ENCODE results near the gene MTCL3.

The MTCL3 gene

GRCh38 chr6:127515794-127516661 is 3.1 kb downstream of the MTCL3 start (continued):
- no peak for TF ChIP-seq MXI1 (IDR thresholded peaks at IDR 0.05; ENCODE audit: borderline replicate concordance, low read depth, low read length)
- no peak; the same call in 1 of the 2 replicates for TF ChIP-seq ZFP37 (CRISPR knock-in tag; IDR thresholded peaks at IDR 0.05; ENCODE audit: borderline replicate concordance)
- no peak for TF ChIP-seq ZFX (CRISPR knock-in tag; IDR thresholded peaks at IDR 0.05; ENCODE audit: low read depth)
- TF ChIP-seq CAMTA2 (CRISPR knock-in tag; IDR thresholded peaks at IDR 0.05; ENCODE audit: borderline replicate concordance): 0 out of 2 replicates have a peak, but pooled peaks have one; percentile 75
- no peak for TF ChIP-seq NFYC (CRISPR knock-in tag; IDR thresholded peaks at IDR 0.05)
- TF ChIP-seq ZSCAN25 (CRISPR knock-in tag; IDR thresholded peaks at IDR 0.05): 0 out of 2 replicates have a peak, but pooled peaks have one; percentile 33
- TF ChIP-seq ZNF589 (CRISPR knock-in tag; conservative IDR thresholded peaks at IDR 0.05): peak; percentile 62; the same call in 1 of the 2 replicates
- peak; percentile 63; the same call in 1 of the 2 replicates for TF ChIP-seq SNAPC2 (CRISPR knock-in tag; IDR thresholded peaks at IDR 0.05)
- no peak for TF ChIP-seq CTCF (CRISPR knock-in tag; IDR thresholded peaks at IDR 0.05)
- TF ChIP-seq PATZ1 (CRISPR knock-in tag; IDR thresholded peaks at IDR 0.05): peak; percentile 70
- TF ChIP-seq E2F5 (CRISPR knock-in tag; conservative IDR thresholded peaks at IDR 0.05): peak; percentile 55; the same call in 1 of the 2 replicates
- no peak for TF ChIP-seq ZNF546 (CRISPR knock-in tag; conservative IDR thresholded peaks at IDR 0.05)
- peak; percentile 83 for TF ChIP-seq WIZ (CRISPR knock-in tag; IDR thresholded peaks at IDR 0.05)
- TF ChIP-seq ZNF619 (CRISPR knock-in tag; IDR thresholded peaks at IDR 0.05): no peak
- TF ChIP-seq ZNF670 (CRISPR knock-in tag; IDR thresholded peaks at IDR 0.05; ENCODE audit: borderline replicate concordance): peak; percentile 81; the same call in 1 of the 2 replicates
- peak; percentile 62; the same call in 1 of the 2 replicates for TF ChIP-seq HOXD1 (CRISPR knock-in tag; IDR thresholded peaks at IDR 0.05)
- TF ChIP-seq HDAC1 (CRISPR knock-in tag; IDR thresholded peaks at IDR 0.05): peak; percentile 60
- no peak for TF ChIP-seq AHR (CRISPR knock-in tag; IDR thresholded peaks at IDR 0.05)
- TF ChIP-seq PLRG1 (conservative IDR thresholded peaks at IDR 0.05): no peak
- TF ChIP-seq TSC22D2 (CRISPR knock-in tag; IDR thresholded peaks at IDR 0.05; ENCODE audit: borderline replicate concordance): peak; percentile 87; the same call in 1 of the 2 replicates
- TF ChIP-seq SMYD3 (CRISPR knock-in tag; IDR thresholded peaks at IDR 0.05): 0 out of 2 replicates have a peak, but pooled peaks have one; percentile 62
- peak; percentile 96 for TF ChIP-seq ZMAT3 (CRISPR knock-in tag; conservative IDR thresholded peaks at IDR 0.05)
- no peak for TF ChIP-seq ZNF737 (CRISPR knock-in tag; IDR thresholded peaks at IDR 0.05; ENCODE audit: borderline replicate concordance)
- no peak for TF ChIP-seq ZNF121 (CRISPR knock-in tag; IDR thresholded peaks at IDR 0.05)
- peak; percentile 95 for TF ChIP-seq ZNF709 (CRISPR knock-in tag; IDR thresholded peaks at IDR 0.05)
- peak; percentile 23; the same call in 1 of the 2 replicates for TF ChIP-seq IRF2 (CRISPR knock-in tag; IDR thresholded peaks at IDR 0.05)
- no peak for TF ChIP-seq ZNF138 (CRISPR knock-in tag; IDR thresholded peaks at IDR 0.05; ENCODE audit: low read depth)

All from HepG2 (cell line).